ENCODE results near the gene KCNQ1.

- no peak for TF ChIP-seq POLR2A (IDR thresholded peaks at IDR 0.05; ENCODE audit: low read length)
- no peak for TF ChIP-seq GATA1 (IDR thresholded peaks at IDR 0.05; ENCODE audit: low read depth, low read length)
Measured at GRCh38 chr11:2846056-2846455, 401.2 kb downstream of the KCNQ1 start.
